NK-92 treated with Interleukin-12 subunit alpha and Interleukin-12 subunit beta, amount 100 ng/mL, for 24 hours (cell line): ENCODE data around the gene RASL11B.
"Not testable (repeated sequence)": the region's sequence is repeated elsewhere in the genome, so short reads cannot be mapped to it uniquely, and the experiment has no call there.

Experiments
- DNase-seq: peaks from one replicate; lab custom pipeline; 2025; lab: John Stamatoyannopoulos, UW

The RASL11B gene, protein sequence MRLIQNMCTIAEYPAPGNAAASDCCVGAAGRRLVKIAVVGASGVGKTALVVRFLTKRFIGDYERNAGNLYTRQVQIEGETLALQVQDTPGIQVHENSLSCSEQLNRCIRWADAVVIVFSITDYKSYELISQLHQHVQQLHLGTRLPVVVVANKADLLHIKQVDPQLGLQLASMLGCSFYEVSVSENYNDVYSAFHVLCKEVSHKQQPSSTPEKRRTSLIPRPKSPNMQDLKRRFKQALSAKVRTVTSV

DNA sequence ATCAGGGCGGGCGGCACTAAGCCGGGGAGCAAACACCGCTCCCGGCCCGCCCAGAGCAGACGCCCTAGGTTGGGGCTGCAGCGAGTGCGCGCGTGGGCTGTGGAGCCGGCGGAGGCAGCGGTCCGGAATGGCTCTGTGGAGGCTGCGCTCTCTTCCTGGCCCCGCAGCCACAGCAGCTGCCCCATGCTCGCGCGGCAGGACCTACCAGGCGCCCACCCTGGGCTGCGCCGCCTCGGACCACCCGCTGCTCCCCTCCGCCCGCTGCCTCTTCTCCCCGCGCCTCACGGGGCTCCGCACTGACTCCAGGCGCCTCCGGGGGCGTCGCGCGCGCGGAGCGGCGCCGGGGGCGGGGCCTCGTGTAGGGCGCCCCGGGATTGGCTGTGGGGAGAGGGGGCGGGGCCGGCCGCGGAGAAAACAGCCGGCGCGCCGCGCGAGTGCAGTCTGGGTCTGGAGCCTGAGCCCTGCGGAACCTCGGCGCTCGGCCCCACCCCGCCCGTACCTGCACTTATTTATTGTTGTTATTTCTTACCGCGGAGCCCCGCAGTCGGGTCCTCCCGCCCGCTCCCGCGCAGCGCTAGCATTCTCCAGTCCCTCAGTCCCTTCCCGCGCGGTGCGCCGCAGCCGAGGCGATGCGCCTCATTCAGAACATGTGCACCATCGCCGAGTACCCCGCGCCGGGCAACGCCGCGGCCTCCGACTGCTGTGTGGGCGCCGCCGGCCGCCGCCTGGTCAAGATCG, at the start of gene RASL11B:
RASL11B (plus strand) TSS at position 439 of the 738 bp plus-strand sequence; CDS start at position 630, 191 bp downstream.
- no peak for DNase-seq

DNA sequence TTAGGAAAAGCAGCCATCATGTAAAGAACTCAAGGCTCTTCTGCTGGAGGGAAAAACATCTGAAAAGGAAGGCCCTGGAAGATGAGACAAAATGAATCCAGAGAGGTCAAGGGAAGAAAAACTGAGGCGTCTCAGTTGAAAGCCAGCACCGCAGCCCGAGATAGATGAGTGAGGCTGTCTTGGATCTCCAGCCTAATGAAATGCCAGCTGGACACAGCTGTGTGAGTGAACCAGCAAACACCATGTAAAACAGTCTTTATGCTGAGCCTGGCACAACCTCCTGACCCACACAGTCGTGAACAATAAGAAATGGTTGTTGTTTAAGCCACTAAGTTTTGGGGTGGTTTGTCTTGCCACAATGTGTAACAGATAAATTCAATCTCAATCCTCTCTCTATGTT, 48.6 kb upstream of the RASL11B start:
- DNase-seq = no peak

DNA sequence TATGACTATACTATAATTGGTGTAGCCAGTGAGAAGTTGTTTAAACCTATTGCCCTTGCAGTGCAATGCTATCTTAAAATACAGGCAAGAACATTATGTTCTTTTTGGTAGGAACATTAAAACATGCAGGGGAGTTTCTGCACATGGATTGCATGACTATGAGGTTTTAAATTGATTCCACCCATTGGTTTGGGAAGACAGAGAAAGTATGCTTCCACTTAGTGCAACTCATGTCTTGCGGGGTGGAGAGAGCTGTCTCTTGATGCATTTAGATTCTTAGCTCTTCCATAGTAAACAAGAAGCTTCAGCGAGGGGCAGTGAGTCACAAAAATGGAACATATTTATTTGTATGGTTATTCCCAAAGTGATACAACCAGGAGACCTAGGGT, 39.5 kb upstream of the RASL11B start:
- no peak for DNase-seq

DNA sequence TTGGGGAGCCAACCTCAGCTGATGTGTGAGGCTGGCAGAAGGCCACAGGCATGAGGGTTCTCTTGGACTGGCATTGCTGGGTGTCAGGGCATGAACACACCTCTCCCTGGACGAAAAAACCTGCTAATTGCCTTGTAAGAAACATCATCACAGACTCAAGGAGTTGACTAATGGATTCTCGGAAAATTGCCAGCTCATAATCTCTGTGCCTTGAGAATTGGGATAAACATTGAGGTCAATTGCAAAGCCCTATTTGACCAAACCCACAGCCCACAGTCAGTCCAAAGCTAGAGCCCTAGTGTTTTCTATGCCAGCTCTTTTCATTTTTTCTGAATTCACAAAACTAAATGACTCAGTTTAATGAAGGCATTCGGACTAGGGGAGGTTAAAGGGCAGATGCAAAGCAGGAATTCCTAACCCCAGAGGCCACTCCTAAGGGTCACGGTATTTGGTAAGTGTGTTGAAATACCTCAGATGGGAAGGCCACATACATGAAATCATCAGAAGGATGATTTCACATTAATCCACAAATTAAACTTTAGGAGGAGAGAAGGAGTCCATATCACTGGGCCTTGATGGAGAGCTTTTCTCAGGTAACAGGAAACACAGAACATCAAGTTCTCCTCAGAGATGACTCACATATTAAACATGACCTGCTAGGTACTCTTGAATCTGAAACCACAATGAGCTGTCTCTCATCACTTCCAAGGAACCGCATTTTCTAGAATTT, 39.0 kb upstream of the RASL11B start:
- no peak for DNase-seq

DNA sequence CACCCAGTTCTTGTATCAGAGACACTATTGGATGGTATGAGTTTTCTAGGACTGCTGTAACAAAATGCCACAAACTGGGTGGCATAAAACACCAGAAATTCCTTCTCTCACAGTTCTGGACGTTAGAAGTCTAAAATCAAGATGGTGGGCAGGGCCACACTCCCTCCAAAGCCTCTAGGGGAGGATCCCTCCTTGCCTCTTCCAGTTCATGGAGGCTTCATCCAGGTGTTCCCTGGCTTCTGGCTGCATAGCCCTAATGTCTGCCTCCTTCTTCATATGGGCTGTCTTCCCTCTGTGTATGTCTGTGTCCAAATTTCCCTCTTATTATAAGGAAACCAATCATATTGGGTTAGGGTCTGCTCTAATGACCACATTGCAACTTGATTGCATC, 38.4 kb upstream of the RASL11B start:
- DNase-seq = no peak

DNA sequence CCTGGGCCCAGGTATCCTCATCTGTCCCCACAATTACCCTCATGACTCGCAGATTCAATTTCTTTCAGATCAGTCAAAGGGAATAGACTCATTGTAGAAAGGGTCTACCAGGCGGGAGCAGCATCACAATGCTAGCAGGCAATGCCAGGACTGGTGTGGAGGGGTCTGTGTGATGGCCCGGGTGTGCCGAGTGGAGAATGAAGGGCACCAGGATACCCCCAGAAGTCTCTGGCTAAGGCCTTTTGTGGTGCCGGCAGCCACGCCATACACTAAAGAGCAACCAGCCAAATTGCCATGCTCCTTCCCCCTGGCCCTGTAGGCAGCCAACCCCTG, 37.9 kb upstream of the RASL11B start:
- no peak for DNase-seq

DNA sequence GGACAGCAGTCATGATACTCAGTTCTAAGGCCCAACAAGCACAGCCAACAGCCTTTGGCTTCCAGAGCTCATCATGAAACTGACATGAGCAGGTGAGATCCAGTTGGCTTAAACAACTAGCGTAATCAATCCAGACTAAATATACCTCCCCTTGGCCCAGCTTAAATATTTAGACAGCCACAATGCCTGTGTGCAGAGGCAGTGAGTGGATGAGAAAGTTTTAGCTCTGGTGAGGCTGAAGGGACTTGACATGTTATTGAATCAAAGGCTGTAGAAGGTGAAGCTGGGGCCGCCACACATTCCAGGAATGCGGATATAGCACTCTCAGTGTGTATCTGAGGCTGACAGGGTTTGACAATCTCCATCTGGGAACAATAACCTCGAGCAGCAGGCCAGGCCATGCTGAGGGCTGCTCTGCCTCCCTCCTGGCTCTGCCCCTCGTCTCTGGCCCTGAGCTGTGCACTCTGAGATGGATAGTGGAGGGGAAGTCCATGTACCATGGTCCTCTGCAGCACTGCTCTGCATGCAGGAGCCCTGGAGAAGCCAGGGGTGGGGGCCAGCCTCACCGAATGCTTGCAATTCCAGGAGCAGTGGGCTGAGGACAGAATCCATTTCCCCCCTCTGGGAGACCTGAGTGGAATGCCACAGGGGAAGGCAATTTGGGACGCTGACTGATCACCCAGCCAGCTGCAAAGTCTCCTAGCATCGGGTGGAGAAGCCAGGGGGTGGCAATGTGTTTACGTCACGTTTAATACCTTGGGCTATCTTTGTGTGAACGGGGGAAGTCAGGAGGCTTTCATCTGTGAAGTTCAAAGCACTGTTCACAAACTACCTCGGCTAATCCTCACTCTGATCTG, 37.3 kb upstream of the RASL11B start:
- DNase-seq = no peak

DNA sequence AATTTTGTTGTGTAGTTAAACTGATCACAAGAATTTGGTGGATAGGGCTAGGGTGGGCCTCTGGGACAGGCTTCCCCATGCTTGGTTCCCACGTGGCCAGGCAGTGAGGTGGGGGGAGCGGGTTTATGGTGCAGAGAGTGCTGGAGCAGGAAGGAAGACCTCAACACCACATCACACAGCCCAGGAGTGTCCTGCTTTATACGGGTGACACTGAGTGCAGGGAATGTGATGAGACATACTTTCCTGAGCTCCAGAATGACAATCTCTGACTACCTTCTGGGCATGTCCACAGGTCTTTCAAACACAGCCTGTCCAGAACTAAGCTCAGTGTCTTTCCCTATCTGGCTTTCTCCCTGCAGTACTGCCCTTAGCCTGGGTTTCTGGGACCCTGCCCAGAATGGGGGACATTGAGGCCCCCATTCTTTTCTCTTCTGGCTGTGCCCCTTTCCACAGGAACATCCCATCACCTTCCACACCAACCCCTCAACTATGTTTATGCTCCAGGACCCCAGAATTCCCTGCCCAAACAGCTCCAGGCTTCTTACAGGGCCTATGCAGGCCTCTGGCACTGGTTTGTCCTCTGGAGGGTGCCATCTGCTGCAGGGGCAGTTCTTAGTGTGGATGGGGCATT, 36.5 kb upstream of the RASL11B start:
- DNase-seq = no peak

DNA sequence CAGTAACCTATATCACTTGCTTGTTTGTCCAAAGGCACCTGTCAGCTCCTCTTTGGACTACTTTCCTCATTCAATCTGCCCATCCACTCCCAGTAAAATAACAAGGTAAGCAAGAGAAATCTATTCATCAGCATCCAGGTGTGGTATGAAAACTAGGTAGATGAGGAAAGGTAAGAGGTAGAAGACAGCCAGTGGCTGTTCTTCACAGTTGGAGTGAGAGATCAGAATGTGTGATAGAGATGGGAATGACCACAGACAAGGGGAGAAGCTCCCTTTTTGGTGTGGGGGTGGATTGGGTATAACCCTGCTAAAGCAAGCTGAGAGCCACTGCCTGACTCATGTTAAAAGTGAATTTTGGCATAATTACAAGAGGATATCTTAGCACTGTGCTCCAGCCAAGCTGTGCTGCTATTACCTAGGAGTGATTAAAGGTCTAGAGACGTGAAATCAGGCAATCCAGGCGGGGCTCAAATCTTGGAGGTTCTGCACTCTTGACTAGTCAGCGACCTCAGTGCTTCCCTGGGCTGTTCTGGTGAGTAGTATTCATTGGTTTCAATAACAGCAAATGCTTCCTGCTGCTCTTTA, 28.1 kb upstream of the RASL11B start:
- no peak for DNase-seq

DNA sequence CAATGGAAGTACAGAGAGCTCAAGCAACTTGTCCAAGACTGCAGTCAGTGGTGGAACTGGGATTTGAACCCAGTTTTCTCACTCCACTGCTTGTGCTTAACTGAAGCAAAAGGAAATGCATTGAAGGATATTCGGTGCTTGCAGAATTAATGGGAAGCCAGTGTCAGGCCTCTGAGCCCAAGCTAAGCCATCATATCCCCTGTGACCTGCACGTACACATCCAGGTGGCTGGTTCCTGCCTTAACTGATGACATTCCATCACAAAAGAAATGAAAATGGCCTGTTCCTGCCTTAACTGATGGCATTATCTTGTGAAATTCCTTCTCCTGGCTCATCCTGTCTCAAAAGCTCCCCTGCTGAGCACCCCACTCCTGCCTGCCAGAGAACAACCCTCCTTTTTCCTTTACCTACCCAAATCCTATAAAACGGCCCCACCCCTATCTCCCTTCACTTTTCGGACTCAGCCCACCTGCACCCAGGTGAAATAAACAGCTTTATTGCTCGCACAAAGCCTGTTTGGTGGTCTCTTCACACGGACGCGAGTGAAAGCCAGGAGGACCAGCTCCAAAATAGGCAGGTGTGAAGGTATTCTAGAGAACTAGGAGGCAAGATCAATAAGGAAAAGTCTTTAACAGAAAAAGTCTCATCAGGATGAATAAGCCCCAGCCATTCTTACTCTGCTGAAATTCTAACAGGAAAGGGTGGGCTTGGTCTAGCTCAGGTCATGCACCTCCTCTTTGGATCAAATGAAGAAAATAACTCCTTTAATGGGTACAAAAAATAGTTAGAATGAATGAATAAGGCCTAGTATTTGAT, 27.3 kb upstream of the RASL11B start:
- not testable (repeated sequence) for DNase-seq

DNA sequence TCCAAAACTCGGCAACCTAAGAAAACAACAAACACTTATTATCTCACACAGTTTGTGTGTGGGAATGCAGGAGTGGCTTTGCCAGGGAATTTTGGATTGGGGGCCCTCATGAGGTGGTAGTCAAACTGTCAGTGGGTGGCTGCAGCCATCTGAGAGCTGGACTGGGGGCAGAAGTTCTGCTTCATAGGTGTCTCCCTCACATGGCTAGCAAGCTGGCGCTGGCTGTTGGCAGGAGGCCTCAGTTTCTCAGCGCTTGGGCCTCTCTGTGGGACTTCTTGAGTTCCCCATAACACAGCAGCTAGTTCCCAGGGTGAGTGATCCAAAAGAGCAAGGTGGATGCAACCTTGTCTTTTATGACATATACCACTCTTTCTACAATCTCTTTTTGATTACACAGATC, 26.0 kb upstream of the RASL11B start:
- no peak for DNase-seq

DNA sequence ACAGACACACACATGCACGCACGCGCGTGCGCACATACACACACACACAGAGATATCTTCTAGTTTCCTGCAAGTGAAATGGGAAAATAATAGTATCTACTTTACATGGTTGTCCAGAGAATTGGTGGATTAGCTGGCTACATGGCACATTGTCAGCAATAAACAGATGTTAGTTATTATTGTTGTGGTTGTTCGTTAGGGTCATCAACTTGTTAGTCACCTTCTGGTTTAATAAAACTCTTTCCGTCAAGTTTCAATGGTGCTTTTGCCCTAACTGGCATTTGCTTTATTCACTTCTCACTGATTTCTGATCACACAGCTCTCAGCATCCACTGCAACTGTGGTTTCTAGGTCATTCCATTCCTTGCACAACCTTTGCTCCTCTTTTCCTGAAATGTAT, 25.4 kb upstream of the RASL11B start:
- DNase-seq = no peak

DNA sequence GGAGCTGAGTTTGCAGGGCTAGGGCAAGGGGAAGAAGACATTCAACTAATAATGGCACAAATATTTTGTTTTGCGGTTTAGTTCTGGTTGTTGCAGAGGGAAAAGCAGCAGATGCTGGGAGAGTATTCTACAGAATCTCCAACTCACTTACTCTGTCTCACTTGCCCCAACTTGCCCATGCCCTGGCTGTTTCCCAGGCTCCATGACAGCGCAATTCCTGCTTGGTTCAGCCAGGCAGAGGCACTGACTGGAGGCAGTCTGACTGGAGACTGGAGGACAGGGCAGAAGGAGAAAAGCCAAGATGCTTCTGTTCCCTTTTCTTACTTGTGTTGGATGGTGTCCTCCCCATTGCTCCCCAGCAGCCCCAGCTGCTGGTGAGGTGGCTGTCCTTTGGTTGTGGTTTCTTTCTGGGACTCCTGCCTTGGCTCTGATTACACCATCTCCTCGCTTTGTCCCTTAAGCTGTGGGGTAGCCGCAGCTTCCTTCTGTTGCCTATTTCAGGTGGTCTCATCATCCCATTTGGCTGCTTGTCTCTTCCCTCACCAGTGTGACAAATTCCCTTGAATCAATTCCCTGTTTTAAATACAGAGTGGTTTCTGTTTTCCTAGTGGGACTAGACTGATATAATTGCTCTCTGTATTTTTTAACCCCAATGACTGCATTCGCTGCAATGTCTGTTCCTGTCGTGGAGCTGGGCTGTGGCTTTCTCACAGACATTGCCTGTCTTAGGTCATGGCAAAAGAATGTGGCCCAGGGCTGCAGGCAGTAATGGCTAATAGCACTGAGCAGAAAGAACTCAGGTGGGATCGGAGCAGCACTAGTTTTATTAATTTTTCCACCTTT, 24.2 kb upstream of the RASL11B start:
- DNase-seq = no peak

DNA sequence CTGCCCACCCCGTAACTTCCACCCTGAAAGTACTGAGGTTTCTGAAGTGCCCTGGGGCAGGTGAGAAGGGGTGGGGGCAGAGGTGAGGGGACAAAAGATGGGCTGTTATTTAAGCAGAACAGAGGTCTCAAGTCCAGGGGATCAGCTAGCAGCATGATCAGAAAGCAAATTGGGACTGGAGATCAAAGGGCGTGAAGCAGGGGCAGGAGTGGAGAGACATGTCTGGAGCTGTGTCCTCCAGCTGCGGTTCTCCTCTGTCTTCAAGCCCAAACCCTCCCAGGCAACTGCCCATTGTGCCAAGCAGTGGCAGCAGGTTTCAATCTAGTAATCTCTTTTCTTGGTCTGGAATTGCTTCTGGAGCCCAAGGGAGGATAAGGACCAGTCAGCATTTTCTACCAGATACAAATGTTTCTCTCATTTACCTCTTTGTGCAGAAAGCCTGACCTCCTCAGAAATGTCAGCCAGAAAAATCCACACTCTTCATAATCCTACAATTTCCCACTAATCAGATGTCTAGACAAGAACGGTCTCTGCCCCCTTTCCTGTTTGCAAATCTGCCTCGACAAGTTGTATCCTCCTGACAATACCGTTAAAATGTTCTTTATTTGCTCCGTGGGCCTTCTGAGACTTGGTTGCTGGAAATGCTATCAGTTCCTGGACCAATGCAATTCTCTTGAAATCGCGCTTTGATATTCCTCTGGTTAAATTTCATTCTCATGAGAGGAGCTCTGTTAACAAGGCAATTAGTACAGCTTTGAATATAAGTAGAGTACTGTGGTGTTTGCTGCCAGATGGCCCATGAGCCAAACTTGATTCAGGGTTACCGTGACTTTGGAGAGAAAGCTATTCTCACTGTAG, 23.2 kb upstream of the RASL11B start:
- no peak for DNase-seq

DNA sequence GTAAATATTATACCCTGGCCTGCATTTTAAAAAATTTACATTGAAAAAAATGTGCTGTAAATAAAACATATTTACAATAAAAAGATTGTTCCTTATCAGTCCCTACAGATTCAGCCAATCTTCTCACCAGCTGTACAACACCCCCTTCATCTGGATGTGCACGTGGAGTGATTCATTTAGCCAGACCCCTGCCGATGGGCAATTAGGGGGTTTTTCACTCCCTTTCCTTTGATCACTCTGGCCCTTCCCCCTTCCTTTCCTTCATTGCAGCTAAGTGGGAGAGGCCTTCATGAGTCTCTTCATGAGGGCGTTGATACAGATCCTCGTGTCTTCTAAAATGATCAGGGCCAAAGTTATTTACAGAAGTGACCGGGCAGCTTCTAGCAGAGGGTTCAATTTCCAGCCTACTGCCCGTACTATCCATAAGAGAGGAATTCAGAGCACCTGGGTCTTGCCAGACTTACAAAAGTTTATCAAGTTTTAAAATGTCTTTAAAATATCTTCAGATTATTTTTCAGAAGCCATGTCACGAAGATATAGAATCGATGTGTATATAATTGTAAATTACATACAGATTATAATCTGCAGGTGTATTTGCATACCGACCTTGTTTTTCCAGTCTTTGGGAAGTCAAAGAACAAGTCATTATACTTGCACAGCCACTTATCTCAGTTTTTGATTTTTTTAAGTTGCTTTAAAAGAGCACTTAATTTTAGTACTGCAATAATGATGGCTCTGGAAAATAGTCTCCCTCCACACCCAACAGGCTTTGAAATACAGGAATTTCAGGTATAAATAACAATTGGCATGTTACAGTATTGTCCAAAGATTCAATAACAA, 21.4 kb upstream of the RASL11B start:
- no peak for DNase-seq

DNA sequence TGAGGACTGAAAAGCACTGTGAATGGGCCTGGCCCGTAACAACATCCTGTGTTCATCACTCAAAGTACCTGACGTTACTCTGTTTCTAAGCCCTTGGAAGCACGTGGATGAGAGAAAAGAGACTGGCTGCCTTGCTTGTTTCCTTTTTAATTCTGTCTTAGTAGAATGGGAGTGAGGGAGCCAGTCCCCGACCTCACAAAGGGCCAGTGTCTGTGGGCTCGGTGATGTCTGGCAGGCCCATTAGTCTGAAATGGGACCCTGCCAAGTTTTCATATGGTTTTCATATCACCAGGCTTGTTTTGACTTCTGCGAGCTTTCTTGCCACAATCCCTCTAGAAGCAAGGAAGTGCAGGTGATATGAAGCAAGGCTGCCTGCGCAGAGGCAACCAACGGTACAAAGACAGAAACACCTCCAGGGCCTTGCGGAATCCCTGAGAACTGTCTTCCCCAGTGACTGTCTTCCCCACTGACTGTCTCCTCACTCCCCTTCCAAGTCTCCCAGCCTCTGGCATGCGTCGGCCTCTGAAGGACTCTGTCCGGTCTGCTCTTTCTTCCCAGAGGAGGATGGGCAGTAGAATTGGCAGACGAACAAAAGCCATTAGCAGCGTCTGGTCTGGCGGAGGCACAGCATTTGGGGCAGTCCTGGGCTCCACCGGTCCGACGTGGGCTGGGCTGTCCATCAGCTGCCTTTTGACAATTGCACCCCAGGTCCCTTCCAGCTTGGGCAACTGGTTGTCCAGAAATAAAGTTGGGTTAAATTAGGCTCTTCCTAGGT, 20.2 kb upstream of the RASL11B start:
- no peak for DNase-seq

DNA sequence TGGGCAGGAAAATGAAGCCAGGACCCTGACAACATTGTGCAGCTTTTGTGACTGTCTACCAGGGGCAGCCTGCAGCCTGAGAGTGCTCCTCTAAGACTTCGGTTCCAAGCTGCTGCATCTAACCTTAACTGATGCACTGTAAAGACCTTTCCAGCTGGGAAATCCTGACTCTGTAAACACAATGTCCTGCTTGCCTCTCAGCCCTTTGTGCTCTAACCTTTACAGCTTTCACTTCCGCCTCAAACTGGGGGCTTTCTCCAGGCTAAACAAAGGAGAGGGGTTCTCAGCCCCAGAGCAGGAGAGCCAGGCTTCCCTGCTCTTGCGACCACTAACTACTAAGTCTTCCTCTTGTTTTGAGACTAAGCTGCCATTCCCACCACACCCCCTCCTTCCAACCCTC, 19.3 kb upstream of the RASL11B start:
- DNase-seq = no peak
